Measurements from ENCODE around the gene ARHGEF4. TPM values are rescaled to one million over a fixed set of nuclear protein-coding genes. Genes with fewer than 3 reads are reported as not detected.

Gene ARHGEF4
- total RNA-seq, 1 experiment from 2014 or later: 26.6 TPM

DNA sequence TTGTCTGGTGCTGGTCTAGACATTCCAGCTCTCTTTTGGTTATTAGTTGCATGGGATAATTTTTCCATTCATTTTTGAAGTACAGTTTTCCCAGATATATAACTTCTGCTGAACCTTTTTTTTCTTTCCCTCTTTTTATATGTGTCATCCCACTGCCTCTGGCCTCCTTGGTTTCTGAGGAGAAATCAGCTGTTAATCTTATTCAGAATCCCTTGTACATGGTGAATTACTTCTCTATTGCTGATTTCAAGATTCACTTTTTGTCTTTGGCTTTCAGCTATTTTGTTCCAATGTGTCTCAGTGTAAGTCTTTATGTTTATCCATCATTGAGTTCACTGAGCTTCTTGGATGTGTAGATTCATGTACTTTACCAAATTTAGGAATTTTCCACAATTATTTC, 99.7 kb downstream of the ARHGEF4 start:
- no peak overlapping the region for H3K4me2 ChIP-seq (ENCODE audit: low read length)
- no TSS peak for BruUV-seq (replicated peaks)
- H2AFZ ChIP-seq (ENCODE audit: low read depth, low read length, poor library complexity, severe bottlenecking): no peak overlapping the region
- H3K79me2 ChIP-seq (ENCODE audit: insufficient read depth, low read length): peaks cover 3% of the 10 kb centered on the region; the same call in 1 of the 2 replicates
- H3K36me3 ChIP-seq (ENCODE audit: control insufficient read depth in 1 of 2, insufficient read depth in 2 of 2, low read length in 2 of 2): 0 out of 4 replicates have a peak, but pooled peaks cover 0 to 6% of the 10 kb centered on the region in 2 experiments
- RAD21 ChIA-PET (ENCODE audit: low non-redundant PET in 1 of 2, low total read pairs in 2 of 2, uncharacterized antibody in 2 of 2, unreplicated experiment in 2 of 2): no interaction called here
- H3K9me3 ChIP-seq (ENCODE audit: control insufficient read depth in 1 of 2, insufficient read depth in 1 of 2, low read depth in 1 of 2, low read length in 2 of 2): peaks cover 0 to 6% of the 10 kb centered on the region in 2 experiments; a peak in 1 of 4 replicates
- intact Hi-C loops (cut with micrococcal nuclease): no loop called here
- H3K27me3 ChIP-seq (ENCODE audit: insufficient read depth, low read length): no peaks in the 10 kb centered on the region
- no peak overlapping the region for H3K4me3 ChIP-seq (replicated peaks in 1 of 2; ENCODE audit: low read depth in 1 of 2, low read length in 2 of 2)
- ATAC-seq: no peak
- H3K9ac ChIP-seq (ENCODE audit: low read length): no peak overlapping the region
- CTCF ChIA-PET: no interaction called here
- TF ChIP-seq EZH2 (IDR thresholded peaks at IDR 0.05) (no peak), CBX3 (IDR thresholded peaks at IDR 0.05; ENCODE audit: low read depth) (peak; percentile 68; the same call in 1 of the 2 replicates)
- H3K9me2 ChIP-seq (ENCODE audit: insufficient read depth): no peaks in the 10 kb centered on the region
- no peak overlapping the region for H3K27ac ChIP-seq (ENCODE audit: low read depth, low read length)
- H3K4me1 ChIP-seq (ENCODE audit: control insufficient read depth in 1 of 2, insufficient read depth in 2 of 2, low read length in 2 of 2): no peaks in the 10 kb centered on the region
- H4K20me1 ChIP-seq (ENCODE audit: insufficient read depth): no peaks in the 10 kb centered on the region
- POLR2A ChIA-PET: no interaction called here
- no peak for DNase-seq (ENCODE audit: low read depth, low spot score)

DNA sequence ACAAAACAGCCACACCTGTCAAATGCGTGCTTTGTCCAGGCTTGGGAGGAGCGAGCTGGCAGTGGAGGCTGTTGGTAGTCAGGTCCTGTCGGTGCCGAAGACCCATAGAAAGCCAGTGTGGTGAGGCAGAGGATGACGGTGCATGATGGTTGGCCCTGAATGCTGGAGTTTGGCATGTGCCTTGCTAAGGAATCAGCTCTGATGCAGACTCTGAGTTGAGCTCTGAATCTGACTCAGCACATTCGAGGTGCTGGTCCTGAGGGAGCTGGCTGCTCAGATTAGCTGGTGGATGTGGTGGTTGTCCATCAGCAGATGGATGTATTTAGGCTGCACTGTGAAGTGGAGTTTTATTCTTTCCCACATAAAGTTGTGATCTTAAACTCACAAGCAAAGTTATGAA, 111.3 kb downstream of the ARHGEF4 start:
- Histone ChIP-seq H3K4me3 (replicated peaks in 1 of 2; ENCODE audit: low read depth in 1 of 2, low read length in 2 of 2) (no peak overlapping the region), H3K27me3 (ENCODE audit: insufficient read depth, low read length) (no peaks in the 10 kb centered on the region), H3K4me1 (ENCODE audit: control insufficient read depth in 1 of 2, insufficient read depth in 2 of 2, low read length in 2 of 2) (no peaks in the 10 kb centered on the region), H3K36me3 (ENCODE audit: control insufficient read depth in 1 of 2, insufficient read depth in 2 of 2, low read length in 2 of 2) (0 out of 4 replicates have a peak, but pooled peaks cover 0 to 3% of the 10 kb centered on the region in 2 experiments), H3K9me2 (ENCODE audit: insufficient read depth) (no peaks in the 10 kb centered on the region; the same call in 1 of the 2 replicates), H3K79me2 (ENCODE audit: insufficient read depth, low read length) (no peaks in the 10 kb centered on the region), H2AFZ (ENCODE audit: low read depth, low read length, poor library complexity, severe bottlenecking) (no peak overlapping the region), H3K27ac (ENCODE audit: low read depth, low read length) (no peak overlapping the region), H3K9me3 (ENCODE audit: control insufficient read depth in 1 of 2, insufficient read depth in 1 of 2, low read depth in 1 of 2, low read length in 2 of 2) (peaks cover 0 to 6% of the 10 kb centered on the region in 2 experiments; a peak in 1 of 4 replicates), H3K9ac (ENCODE audit: low read length) (no peak overlapping the region), H3K4me2 (ENCODE audit: low read length) (no peak overlapping the region), H4K20me1 (ENCODE audit: insufficient read depth) (no peaks in the 10 kb centered on the region)
- intact Hi-C loops (cut with micrococcal nuclease): no loop called here
- POLR2A ChIA-PET: no interaction called here
- DNase-seq (ENCODE audit: low read depth, low spot score): no peak
- no peak for ATAC-seq
- CTCF ChIA-PET: no interaction called here
- no TSS peak for BruUV-seq (replicated peaks)
- RAD21 ChIA-PET (ENCODE audit: low non-redundant PET in 1 of 2, low total read pairs in 2 of 2, uncharacterized antibody in 2 of 2, unreplicated experiment in 2 of 2): no interaction called here
- TF ChIP-seq FOSL1 (IDR thresholded peaks at IDR 0.05; ENCODE audit: low read depth) (no peak), SIN3A (IDR thresholded peaks at IDR 0.05; ENCODE audit: low read depth) (no peak), SRF (IDR thresholded peaks at IDR 0.05; ENCODE audit: low read depth) (no peak), ZNF274 (IDR thresholded peaks at IDR 0.05; ENCODE audit: low read depth, low read length) (no peak), EGR1 (IDR thresholded peaks at IDR 0.05; ENCODE audit: low read depth) (no peak), YY1 (IDR thresholded peaks at IDR 0.05; ENCODE audit: extremely low read depth, insufficient replicate concordance, low read depth, low read length) (no peak), RAD21 (IDR thresholded peaks at IDR 0.05; ENCODE audit: low read depth) (no peak), ELF1 (IDR thresholded peaks at IDR 0.05; ENCODE audit: borderline replicate concordance, low read depth) (no peak), JUND (IDR thresholded peaks at IDR 0.05) (no peak), TCF7L2 (IDR thresholded peaks at IDR 0.05; ENCODE audit: borderline replicate concordance, extremely low read depth, insufficient read depth, insufficient read length) (no peak)
- TF ChIP-seq, protein P1, sequence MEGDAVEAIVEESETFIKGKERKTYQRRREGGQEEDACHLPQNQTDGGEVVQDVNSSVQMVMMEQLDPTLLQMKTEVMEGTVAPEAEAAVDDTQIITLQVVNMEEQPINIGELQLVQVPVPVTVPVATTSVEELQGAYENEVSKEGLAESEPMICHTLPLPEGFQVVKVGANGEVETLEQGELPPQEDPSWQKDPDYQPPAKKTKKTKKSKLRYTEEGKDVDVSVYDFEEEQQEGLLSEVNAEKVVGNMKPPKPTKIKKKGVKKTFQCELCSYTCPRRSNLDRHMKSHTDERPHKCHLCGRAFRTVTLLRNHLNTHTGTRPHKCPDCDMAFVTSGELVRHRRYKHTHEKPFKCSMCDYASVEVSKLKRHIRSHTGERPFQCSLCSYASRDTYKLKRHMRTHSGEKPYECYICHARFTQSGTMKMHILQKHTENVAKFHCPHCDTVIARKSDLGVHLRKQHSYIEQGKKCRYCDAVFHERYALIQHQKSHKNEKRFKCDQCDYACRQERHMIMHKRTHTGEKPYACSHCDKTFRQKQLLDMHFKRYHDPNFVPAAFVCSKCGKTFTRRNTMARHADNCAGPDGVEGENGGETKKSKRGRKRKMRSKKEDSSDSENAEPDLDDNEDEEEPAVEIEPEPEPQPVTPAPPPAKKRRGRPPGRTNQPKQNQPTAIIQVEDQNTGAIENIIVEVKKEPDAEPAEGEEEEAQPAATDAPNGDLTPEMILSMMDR (IDR thresholded peaks at IDR 0.05 in 2 of 3, conservative IDR thresholded peaks at IDR 0.05 in 1 of 3; ENCODE audit: borderline replicate concordance in 1 of 3, insufficient read depth in 1 of 3, low read depth in 2 of 3, low read length in 2 of 3): no peak
- TF ChIP-seq, protein P2, sequence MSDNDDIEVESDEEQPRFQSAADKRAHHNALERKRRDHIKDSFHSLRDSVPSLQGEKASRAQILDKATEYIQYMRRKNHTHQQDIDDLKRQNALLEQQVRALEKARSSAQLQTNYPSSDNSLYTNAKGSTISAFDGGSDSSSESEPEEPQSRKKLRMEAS (IDR thresholded peaks at IDR 0.05): no peak
- TF ChIP-seq, protein P3, sequence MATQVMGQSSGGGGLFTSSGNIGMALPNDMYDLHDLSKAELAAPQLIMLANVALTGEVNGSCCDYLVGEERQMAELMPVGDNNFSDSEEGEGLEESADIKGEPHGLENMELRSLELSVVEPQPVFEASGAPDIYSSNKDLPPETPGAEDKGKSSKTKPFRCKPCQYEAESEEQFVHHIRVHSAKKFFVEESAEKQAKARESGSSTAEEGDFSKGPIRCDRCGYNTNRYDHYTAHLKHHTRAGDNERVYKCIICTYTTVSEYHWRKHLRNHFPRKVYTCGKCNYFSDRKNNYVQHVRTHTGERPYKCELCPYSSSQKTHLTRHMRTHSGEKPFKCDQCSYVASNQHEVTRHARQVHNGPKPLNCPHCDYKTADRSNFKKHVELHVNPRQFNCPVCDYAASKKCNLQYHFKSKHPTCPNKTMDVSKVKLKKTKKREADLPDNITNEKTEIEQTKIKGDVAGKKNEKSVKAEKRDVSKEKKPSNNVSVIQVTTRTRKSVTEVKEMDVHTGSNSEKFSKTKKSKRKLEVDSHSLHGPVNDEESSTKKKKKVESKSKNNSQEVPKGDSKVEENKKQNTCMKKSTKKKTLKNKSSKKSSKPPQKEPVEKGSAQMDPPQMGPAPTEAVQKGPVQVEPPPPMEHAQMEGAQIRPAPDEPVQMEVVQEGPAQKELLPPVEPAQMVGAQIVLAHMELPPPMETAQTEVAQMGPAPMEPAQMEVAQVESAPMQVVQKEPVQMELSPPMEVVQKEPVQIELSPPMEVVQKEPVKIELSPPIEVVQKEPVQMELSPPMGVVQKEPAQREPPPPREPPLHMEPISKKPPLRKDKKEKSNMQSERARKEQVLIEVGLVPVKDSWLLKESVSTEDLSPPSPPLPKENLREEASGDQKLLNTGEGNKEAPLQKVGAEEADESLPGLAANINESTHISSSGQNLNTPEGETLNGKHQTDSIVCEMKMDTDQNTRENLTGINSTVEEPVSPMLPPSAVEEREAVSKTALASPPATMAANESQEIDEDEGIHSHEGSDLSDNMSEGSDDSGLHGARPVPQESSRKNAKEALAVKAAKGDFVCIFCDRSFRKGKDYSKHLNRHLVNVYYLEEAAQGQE (IDR thresholded peaks at IDR 0.05; ENCODE audit: low read depth): no peak

Data from HCT116 (cell line).